Trophoblast cell (in vitro differentiated cells and primary cell): ENCODE measurements around the gene PRDM16.

Source experiments
- DNase-seq, 2 donors: peaks; one replicate each; pipeline ENCODE4 v3.0.0-alpha.2; 2016
- H2AFZ ChIP-seq: 2 replicates; pipeline ENCODE4 v1.6.1; 2013; ENCODE audit warnings: low read length, moderate library complexity, mild to moderate bottlenecking; ENCODE audit not compliant: insufficient read depth, poor library complexity
- H2AK5ac ChIP-seq: 2 replicates; pipeline ENCODE4 v1.6.1; 2013; ENCODE audit warnings: mild to moderate bottlenecking, low read length
- H2BK120ac ChIP-seq: 2 replicates; pipeline ENCODE4 v1.6.1; 2013; ENCODE audit warnings: low read length, mild to moderate bottlenecking, moderate library complexity; ENCODE audit not compliant: insufficient read depth, poor library complexity
- H2BK12ac ChIP-seq: 2 replicates; pipeline ENCODE4 v1.6.1; 2013; ENCODE audit warnings: mild to moderate bottlenecking, low read length, moderate library complexity
- H2BK5ac ChIP-seq: 2 replicates; pipeline ENCODE4 v1.6.1; 2013; ENCODE audit warnings: low read length, low read depth, moderate library complexity, mild to moderate bottlenecking; ENCODE audit not compliant: poor library complexity
- H3K14ac ChIP-seq: 2 replicates; pipeline ENCODE4 v1.6.1; 2013; ENCODE audit warnings: mild to moderate bottlenecking, low read length
- H3K18ac ChIP-seq: 2 replicates; pipeline ENCODE4 v1.6.1; 2013; ENCODE audit warnings: mild to moderate bottlenecking, low read length
- H3K23ac ChIP-seq: 2 replicates; pipeline ENCODE4 v1.6.1; 2013; ENCODE audit warnings: low read length
- H3K27ac ChIP-seq: 2 replicates; pipeline ENCODE4 v1.5.1; 2013; ENCODE audit warnings: low read depth, mild to moderate bottlenecking, inconsistent platforms, low read length, moderate library complexity
- H3K27me3 ChIP-seq: 2 replicates; pipeline ENCODE4 v1.6.1; 2013; ENCODE audit warnings: inconsistent platforms, mild to moderate bottlenecking, low read length, moderate library complexity; ENCODE audit not compliant: insufficient read depth
- H3K36me3 ChIP-seq, 2 experiments: 1 replicate in 1 of 2; 2 replicates in 1 of 2; pipeline ENCODE4 v1.6.1; 2013; ENCODE audit warnings: low read length in 2 of 2, mild to moderate bottlenecking in 2 of 2, moderate library complexity in 1 of 2; ENCODE audit not compliant: insufficient read depth in 2 of 2, control insufficient read depth in 1 of 2
- H3K4ac ChIP-seq: 2 replicates; pipeline ENCODE4 v1.6.1; 2013; ENCODE audit warnings: low read depth, mild to moderate bottlenecking, low read length, moderate library complexity
- H3K4me1 ChIP-seq, 2 experiments: 1 replicate in 1 of 2; 2 replicates in 1 of 2; pipeline ENCODE4 v1.6.1; 2013; ENCODE audit warnings: low read length in 2 of 2, mild to moderate bottlenecking in 2 of 2, moderate library complexity in 1 of 2; ENCODE audit not compliant: insufficient read depth in 2 of 2, control insufficient read depth in 1 of 2
- H3K4me2 ChIP-seq: 2 replicates; pipeline ENCODE4 v1.6.1; 2013; ENCODE audit warnings: inconsistent platforms, mild to moderate bottlenecking, low read length, moderate library complexity
- H3K4me3 ChIP-seq: 2 replicates; pipeline ENCODE4 v1.5.1; 2013; ENCODE audit warnings: mild to moderate bottlenecking, low read depth, low read length, inconsistent platforms
- H3K79me1 ChIP-seq: one replicate; pipeline ENCODE4 v1.6.1; 2013; ENCODE audit warnings: low read length
- H3K79me2 ChIP-seq: 2 replicates; pipeline ENCODE4 v1.6.1; 2013; ENCODE audit warnings: low read length, mild to moderate bottlenecking; ENCODE audit not compliant: control insufficient read depth, insufficient read depth, poor library complexity
- H3K9ac ChIP-seq: 2 replicates; pipeline ENCODE4 v1.6.1; 2013; ENCODE audit warnings: mild to moderate bottlenecking, low read length
- H3K9me3 ChIP-seq: 2 replicates; pipeline ENCODE4 v1.6.1; 2013; ENCODE audit warnings: low read depth, mild to moderate bottlenecking, control low read depth, inconsistent platforms, low read length; ENCODE audit not compliant: insufficient read depth
- H4K12ac ChIP-seq: 2 replicates; pipeline ENCODE4 v1.6.1; 2013; ENCODE audit warnings: low read depth, mild to moderate bottlenecking, low read length, moderate library complexity
- H4K8ac ChIP-seq: 2 replicates; pipeline ENCODE4 v1.6.1; 2013; ENCODE audit warnings: low read depth, mild to moderate bottlenecking, low read length, moderate library complexity
- H4K91ac ChIP-seq: one replicate; pipeline ENCODE4 v1.6.1; 2013; ENCODE audit warnings: low read depth, mild to moderate bottlenecking, low read length, moderate library complexity
- WGBS: extraction: QIAGEN DNeasy Blood & Tissue Kit; methylation state at CpG from one replicate; pipeline ENCODE4 v1.1.7; 2013; ENCODE audit warnings: missing lambda C conversion rate; ENCODE audit not compliant: insufficient read length, insufficient coverage; ENCODE audit errors: extremely low coverage; 5-methylcytosine and 5-hydroxymethylcytosine counted together

The PRDM16 gene

GRCh38 chr1:3233551-3233950, 164.5 kb downstream of the PRDM16 start:
- Histone ChIP-seq H3K27me3 (no peaks in the 10 kb centered on the region), H2AK5ac (no peak overlapping the region), H3K23ac (no peak overlapping the region), H2BK5ac (no peak overlapping the region), H3K9me3 (peaks cover 2% of the 10 kb centered on the region), H2BK120ac (no peak overlapping the region), H3K79me2 (no peaks in the 10 kb centered on the region), H2AFZ (no peak overlapping the region), H3K9ac (no peak overlapping the region), H3K4ac (no peak overlapping the region), H4K12ac (no peak overlapping the region), H3K36me3 (no peaks in the 10 kb centered on the region), H3K4me3 (no peak overlapping the region), H3K18ac (no peak overlapping the region), H3K27ac (no peak overlapping the region), H3K4me2 (no peak overlapping the region), H4K91ac (no peak overlapping the region), H3K14ac (no peak overlapping the region), H3K79me1 (no peaks in the 10 kb centered on the region), H3K4me1 (no peaks in the 10 kb centered on the region), H4K8ac (no peak overlapping the region), H2BK12ac (no peak overlapping the region)
- WGBS, result no CpG with 5 or more reads among the region's 8 CpGs
- DNase-seq, result no peak

GRCh38 chr1:3234281-3234680, 165.3 kb downstream of the PRDM16 start:
- Histone ChIP-seq H4K91ac (no peak overlapping the region), H3K79me1 (no peaks in the 10 kb centered on the region), H3K23ac (no peak overlapping the region), H4K12ac (no peak overlapping the region), H3K4me2 (no peak overlapping the region), H3K14ac (no peak overlapping the region), H2AK5ac (no peak overlapping the region), H2BK12ac (no peak overlapping the region), H3K4ac (no peak overlapping the region), H2BK120ac (no peak overlapping the region), H3K4me1 (no peaks in the 10 kb centered on the region), H2BK5ac (no peak overlapping the region), H3K27ac (no peak overlapping the region), H3K9ac (no peak overlapping the region), H3K18ac (no peak overlapping the region), H4K8ac (no peak overlapping the region), H3K4me3 (no peak overlapping the region), H3K27me3 (no peaks in the 10 kb centered on the region), H2AFZ (no peak overlapping the region), H3K36me3 (no peaks in the 10 kb centered on the region), H3K79me2 (no peaks in the 10 kb centered on the region), H3K9me3 (peaks cover 4% of the 10 kb centered on the region)
- WGBS, result no CpG with 5 or more reads among the region's 15 CpGs
- no peak for DNase-seq

GRCh38 chr1:3234956-3235355, 166.0 kb downstream of the PRDM16 start:
- H3K23ac ChIP-seq, result no peak overlapping the region
- H3K9ac ChIP-seq, result no peak overlapping the region
- no peak overlapping the region for H2BK12ac ChIP-seq
- H4K8ac ChIP-seq, result no peak overlapping the region
- no CpG with 5 or more reads among the region's 14 CpGs for WGBS
- H3K4ac ChIP-seq, result no peak overlapping the region
- no peak overlapping the region for H3K4me3 ChIP-seq
- no peak for DNase-seq
- no peak overlapping the region for H3K14ac ChIP-seq
- no peak overlapping the region for H4K91ac ChIP-seq
- H2BK120ac ChIP-seq, result no peak overlapping the region
- peaks cover 4% of the 10 kb centered on the region for H3K9me3 ChIP-seq
- no peak overlapping the region for H2BK5ac ChIP-seq
- H3K79me2 ChIP-seq, result no peaks in the 10 kb centered on the region
- no peaks in the 10 kb centered on the region for H3K4me1 ChIP-seq
- no peaks in the 10 kb centered on the region for H3K36me3 ChIP-seq
- H3K4me2 ChIP-seq, result no peak overlapping the region
- no peak overlapping the region for H2AK5ac ChIP-seq
- no peak overlapping the region for H3K18ac ChIP-seq
- no peak overlapping the region for H3K27ac ChIP-seq
- H3K79me1 ChIP-seq, result no peaks in the 10 kb centered on the region
- H3K27me3 ChIP-seq, result no peaks in the 10 kb centered on the region
- H4K12ac ChIP-seq, result no peak overlapping the region
- no peak overlapping the region for H2AFZ ChIP-seq

GRCh38 chr1:3235496-3235895, 166.5 kb downstream of the PRDM16 start:
- Histone ChIP-seq H2BK120ac (no peak overlapping the region), H3K18ac (no peak overlapping the region), H2AK5ac (no peak overlapping the region), H2AFZ (no peak overlapping the region), H3K79me2 (no peaks in the 10 kb centered on the region), H3K4ac (no peak overlapping the region), H2BK12ac (no peak overlapping the region), H3K9ac (no peak overlapping the region), H4K12ac (no peak overlapping the region), H4K91ac (no peak overlapping the region), H3K79me1 (no peaks in the 10 kb centered on the region), H3K4me2 (no peak overlapping the region), H4K8ac (no peak overlapping the region), H3K23ac (no peak overlapping the region), H3K9me3 (peaks cover 5% of the 10 kb centered on the region), H2BK5ac (no peak overlapping the region), H3K4me1 (no peaks in the 10 kb centered on the region), H3K4me3 (no peak overlapping the region), H3K27ac (no peak overlapping the region), H3K36me3 (no peaks in the 10 kb centered on the region), H3K27me3 (no peaks in the 10 kb centered on the region), H3K14ac (no peak overlapping the region)
- no CpG with 5 or more reads among the region's 15 CpGs for WGBS
- DNase-seq, result no peak
